HG02642 (cell line): Measurements from ENCODE around the gene CEBPZ.
A peak's percentile ranks its signal among the peaks of the same experiment; 100 is the strongest.
"Not testable (repeated sequence)": the region's sequence is repeated elsewhere in the genome, so short reads cannot be mapped to it uniquely, and the experiment has no call there.

Experiments used
- ATAC-seq: cut with Tn5 transposase; IDR thresholded peaks from one replicate; pipeline ENCODE4 v1.9.1; 2021; ENCODE audit warnings: mild to moderate bottlenecking; ENCODE audit not compliant: unreplicated experiment, poor library complexity

CEBPZ gene

GRCh38 chr2:37223131-37223530 is 8.3 kb downstream of the CEBPZ start:
- no peak for ATAC-seq

DNA sequence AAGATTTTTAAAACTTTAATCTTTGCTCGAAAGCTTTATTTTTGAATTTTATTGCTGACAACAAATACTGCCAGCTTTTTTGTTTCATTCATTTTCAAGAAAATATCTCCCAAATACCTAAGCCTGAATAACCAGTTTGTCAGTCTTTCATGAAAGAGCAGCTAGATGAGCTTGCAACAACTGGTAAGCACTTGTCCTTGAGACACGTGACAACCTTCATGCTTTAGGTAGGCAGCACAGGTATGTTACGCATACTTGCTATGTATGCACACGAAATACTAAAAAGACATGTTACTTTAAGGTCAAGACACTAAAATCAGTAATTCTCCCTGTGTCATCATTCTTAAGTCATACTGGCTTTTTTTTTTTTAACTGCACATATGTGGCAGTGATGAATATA is 12.3 kb downstream of the CEBPZ start:
- ATAC-seq: no peak

- no peak for ATAC-seq
Observed at GRCh38 chr2:37215250-37215649, 16.1 kb downstream of the CEBPZ start.

GRCh38 chr2:37211939-37212338 is 19.5 kb downstream of the CEBPZ start:
- ATAC-seq: no peak

DNA sequence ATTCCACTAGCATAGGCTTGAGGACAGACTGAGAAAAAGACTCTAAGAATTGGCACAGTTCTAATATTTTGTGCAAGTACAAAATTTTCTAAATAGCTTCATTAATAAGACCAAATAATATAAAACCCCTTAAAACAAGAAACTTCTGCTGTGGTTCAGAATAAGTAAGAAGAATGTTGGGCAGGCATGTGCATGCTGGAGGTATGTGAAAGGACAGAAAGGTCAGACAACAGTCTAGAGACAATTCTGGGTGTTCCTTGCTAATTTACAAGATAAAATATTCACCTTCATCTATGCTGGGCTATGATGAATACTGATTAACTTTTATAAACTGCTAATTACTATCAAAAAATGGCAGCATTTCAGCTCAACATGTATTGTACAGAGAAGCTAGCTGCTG is 20.2 kb downstream of the CEBPZ start:
- ATAC-seq: no peak

- ATAC-seq: not testable (repeated sequence)
Observed at GRCh38 chr2:37206760-37207159, 24.6 kb downstream of the CEBPZ start.

- ATAC-seq: no peak
Observed at GRCh38 chr2:37205689-37206341, 25.6 kb downstream of the CEBPZ start.

DNA sequence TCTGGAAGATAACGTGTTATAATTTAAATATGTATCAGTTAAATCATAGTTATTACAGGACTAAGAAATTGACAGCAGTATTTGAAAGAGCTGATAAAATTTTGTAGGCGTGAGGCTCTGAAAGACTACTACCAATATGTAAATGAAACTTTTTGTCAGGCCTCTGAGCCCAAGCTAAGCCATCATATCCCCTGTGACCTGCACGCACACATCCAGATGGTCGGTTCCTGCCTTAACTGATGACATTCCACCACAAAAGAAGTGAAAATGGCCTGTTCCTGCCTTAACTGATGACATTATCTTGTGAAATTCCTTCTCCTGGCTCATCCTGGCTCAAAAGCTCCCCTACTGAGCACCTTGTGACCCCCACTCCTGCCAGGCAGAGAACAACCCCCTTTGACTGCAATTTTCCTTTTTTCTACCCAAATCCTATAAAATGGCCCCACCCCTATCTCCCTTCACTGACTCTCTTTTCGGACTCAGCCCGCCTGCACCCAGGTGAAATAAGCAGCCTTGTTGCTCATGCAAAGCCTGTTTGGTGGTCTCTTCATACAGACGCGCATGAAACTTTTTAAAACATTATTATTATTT is 26.2 kb downstream of the CEBPZ start:
- ATAC-seq: not testable (repeated sequence)

DNA sequence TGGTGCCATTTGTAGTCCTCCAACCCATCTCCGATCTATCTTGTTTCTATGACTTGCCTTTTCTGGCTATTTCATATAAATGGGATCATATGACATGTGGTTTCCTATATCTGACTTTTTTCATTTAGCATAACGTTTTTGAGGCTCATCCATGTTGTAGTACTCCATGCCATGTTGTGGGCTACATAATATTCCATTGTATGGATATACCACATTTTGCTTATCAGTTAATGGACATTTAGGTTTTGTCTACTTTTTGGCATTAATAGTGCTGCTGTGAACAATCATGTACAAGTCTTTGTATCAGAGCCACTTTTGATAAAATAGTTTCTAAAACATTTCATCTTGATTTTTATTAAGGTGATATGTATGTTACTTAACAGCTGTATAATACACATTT is 27.7 kb downstream of the CEBPZ start:
- ATAC-seq: no peak

DNA sequence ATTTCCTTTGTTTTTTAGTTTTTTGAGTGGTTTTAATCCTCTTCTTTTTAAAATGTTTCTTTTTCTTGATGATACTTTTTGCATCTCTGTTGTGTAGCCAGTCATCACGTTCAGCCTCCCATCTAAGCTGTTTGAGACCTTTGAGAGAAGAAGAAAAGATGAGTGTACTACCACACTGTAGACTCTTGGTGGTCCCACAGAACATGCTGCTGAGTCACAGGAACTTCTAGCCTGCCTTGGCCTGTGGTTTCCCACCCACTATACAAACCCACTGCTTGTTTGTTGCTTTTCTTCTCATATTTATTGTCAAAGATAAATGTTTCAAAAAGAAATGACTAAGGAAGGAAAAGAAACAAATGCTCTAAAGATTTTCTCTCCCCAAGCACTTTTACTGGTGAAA is 29.6 kb downstream of the CEBPZ start:
- no peak for ATAC-seq

DNA sequence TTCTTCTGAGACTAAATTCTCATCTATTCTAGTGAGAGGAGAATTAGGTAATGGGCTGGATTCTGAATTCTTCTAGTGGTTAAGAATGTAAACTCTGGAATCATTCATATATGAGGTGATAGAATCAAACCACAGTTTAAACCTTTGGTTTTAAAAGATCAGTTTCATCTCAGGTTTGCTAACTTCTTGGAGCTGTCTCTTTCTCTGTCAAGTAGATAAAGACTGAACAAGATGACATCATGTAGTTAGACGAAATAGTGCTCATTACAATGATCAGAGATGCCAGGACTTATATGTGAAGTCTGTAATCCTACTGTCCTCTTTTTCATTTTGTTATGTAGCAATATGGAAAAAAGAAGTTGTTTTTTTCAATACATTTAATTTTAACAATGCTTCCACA is 30.2 kb downstream of the CEBPZ start:
- ATAC-seq: no peak

- no peak for ATAC-seq
Observed at GRCh38 chr2:37198681-37199065, 32.7 kb downstream of the CEBPZ start.

DNA sequence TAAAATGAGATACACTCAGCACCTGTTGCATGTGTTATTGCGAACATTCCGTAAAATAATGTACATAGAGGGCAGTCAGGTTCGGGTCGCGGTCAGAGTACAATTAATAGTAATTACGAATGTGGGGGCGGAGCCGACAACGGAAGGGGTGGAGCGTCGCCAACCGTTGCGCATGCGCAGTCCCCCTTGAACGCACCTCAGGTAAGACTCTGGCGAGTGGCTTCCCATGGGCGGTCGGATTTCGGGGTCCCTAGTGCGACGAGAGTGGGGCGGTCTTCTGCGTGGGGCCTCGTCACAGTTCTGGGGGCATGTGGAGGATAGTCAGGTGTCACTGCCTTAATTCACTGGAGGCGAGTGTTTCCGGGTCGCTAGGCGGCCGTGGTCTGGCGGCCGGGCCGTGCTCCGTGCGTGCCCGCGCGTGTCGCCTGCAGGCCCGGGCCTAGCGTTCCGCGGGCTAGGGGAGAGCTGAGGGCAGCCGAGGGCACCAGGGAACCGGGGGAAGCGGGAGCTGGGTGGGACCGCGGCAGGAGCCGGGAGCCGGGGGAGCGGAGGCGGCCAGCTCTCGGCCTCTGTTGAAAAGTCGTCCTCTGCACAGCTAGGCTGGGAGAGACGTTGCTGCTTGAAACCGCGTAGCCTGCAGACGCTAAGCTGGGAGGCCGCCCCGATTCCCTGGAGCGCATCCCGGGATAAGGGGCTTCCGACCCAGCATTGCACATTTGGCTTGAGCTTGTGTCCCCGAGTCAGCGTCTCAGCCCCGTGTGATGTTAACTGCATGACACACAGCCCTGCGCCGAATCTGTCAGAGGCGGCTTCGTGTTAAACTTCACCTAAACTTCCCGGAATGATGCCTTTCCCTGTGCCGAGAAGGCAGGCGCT is 34.8 kb downstream of the CEBPZ start, which contains the start of gene CEBPZOS:
CEBPZOS (plus strand) TSS at position 177 of the 876 bp plus-strand sequence. CDS start 3,209 bp downstream, outside the sequence.
- peak; percentile 82 for ATAC-seq

DNA sequence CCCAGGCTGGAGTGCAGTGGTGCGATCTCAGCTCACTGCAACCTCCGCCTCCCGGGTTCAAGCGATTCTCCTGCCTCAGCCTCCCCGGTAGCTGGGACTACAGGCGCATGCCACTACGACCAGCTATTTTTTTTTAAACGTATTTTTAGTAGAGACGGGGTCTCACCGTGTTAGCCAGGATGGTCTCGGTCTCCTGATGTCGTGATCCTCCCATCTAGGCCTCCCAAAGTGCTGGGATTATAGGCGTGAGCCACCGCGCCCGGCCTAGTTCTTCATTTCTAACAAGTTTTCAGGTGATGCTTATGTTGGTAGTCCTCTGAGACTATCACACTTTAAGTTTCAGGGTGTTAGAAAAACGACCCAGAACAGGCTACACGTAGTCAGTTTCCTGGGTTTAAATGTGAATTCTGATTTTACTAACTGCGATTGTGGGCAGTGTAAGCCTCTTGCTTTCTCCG is 35.5 kb downstream of the CEBPZ start:
- not testable (repeated sequence) for ATAC-seq

- no peak for ATAC-seq
Observed at GRCh38 chr2:37192551-37192950, 38.8 kb downstream of the CEBPZ start.

- no peak for ATAC-seq
Observed at GRCh38 chr2:37191747-37192146, 39.6 kb downstream of the CEBPZ start.

DNA sequence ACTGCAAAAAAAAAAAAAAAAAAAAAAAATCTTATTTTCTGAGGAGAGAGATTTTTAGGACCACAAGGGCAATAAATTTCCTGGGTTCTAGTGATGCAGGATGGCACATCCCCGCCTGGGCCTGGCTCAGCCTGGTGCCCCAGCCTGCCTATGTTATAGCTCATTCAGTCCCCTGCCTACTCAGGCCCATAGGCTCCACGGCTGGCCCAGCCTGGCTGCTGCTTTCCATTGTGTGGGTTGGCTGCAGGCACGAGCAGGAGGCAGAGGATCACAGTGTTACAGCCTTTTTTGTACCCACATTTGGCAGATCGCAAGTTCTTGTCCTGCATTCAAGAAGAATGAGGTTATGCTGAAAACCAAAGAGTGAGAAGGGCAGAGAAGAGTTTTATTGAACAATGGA is 40.1 kb downstream of the CEBPZ start:
- no peak for ATAC-seq

DNA sequence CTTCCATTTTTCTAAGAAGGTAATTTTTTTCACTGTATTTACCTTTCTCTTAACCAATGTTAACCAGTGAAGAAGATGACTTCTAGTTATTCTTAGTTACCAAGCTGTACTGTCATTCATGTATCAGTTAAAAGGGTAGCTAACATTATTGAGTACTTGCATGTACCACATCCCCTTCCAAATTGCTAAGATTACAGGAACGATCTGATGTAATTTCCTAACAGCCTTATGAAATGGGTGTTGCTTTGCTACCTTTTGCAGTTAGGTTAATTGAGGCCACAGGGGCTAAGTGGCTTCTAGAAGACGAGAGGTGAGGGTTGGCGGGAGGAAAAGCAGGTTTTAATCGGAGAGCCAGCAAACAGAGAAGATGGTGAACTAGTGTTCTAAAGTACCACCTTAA is 41.1 kb downstream of the CEBPZ start:
- ATAC-seq: no peak

GRCh38 chr2:37189452-37190153 is 41.8 kb downstream of the CEBPZ start:
- ATAC-seq: no peak

- no peak for ATAC-seq
Observed at GRCh38 chr2:37188570-37188969, 42.8 kb downstream of the CEBPZ start, which contains the start of gene SULT6B1. Gene SULT6B1 (minus strand): TSS chr2:37188670. CDS start chr2:37188640, 30 bp downstream.
